ENCODE results near the gene HPGDS. TPM values are rescaled to one million over a fixed set of nuclear protein-coding genes. Genes with fewer than 3 reads are reported as not detected.

The HPGDS gene
- polyA plus RNA-seq, 1 of the 3 experiments (the other 2 are of a cell fraction), result not detected

DNA sequence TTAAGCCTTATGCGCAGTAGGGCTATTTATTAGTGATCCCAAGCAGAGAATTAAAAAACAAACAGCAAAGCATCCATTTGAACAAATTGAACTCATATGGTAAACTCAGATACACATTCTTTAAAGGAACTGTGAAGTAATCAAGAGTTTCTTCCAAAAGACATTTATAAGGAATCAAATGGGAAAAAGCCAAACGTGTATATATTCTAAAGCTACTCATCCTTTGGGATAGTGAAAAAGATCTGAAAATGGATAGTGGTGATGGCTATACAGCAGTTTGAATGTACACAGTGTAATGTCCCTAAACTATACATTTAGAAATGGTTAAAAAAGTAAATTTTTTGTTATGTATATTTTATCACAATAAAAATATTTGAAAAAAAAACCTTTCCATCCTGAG lies 16.6 kb upstream of the HPGDS start:
- H3K79me2 ChIP-seq (ENCODE audit: insufficient read depth), result no peaks in the 10 kb centered on the region
- no peak overlapping the region for H3K9ac ChIP-seq
- H4K20me1 ChIP-seq (ENCODE audit: insufficient read depth), result no peaks in the 10 kb centered on the region
- H3K4me3 ChIP-seq (ENCODE audit: low read depth in 2 of 2, low read length in 1 of 2), result no peak overlapping the region
- ChIA-PET POLR2A (no interaction called here), CTCF (interaction anchor here (0.6 to 1.6 kb wide), 3 partner anchors 18 to 93 kb away, joined by 3 to 5 read pairs (median 3); partner anchors contain the start of gene PDLIM5)
- no peaks in the 10 kb centered on the region for H3K27me3 ChIP-seq (ENCODE audit: insufficient read depth)
- no peaks in the 10 kb centered on the region for H3K9me3 ChIP-seq
- no peaks in the 10 kb centered on the region for H3K9me2 ChIP-seq
- H3K36me3 ChIP-seq (replicated peaks in 1 of 2; ENCODE audit: control insufficient read depth in 1 of 2, insufficient read depth in 2 of 2, low read length in 1 of 2), result no peaks in the 10 kb centered on the region
- no peak for DNase-seq
- H3K4me1 ChIP-seq (ENCODE audit: control insufficient read depth in 1 of 2, insufficient read depth in 2 of 2, low read depth in 1 of 2, low read length in 1 of 2), result peaks cover 10 to 14% of the 10 kb centered on the region in 2 experiments; a peak in 3 of 4 replicates
- WGBS (ENCODE audit: low lambda C conversion rate), result 82% methylated on average over 2 of the region's 2 CpGs
- no peak overlapping the region for H2AFZ ChIP-seq (ENCODE audit: low read depth)
- no peak overlapping the region for H3K27ac ChIP-seq (ENCODE audit: low read depth in 2 of 2, low read length in 1 of 2)
- no peak overlapping the region for H3K4me2 ChIP-seq
- peaks cover 17% of the 10 kb centered on the region for H3F3A ChIP-seq (replicated peaks; ENCODE audit: insufficient read depth)
- TF ChIP-seq GATA2 (CRISPR knock-in tag; IDR thresholded peaks at IDR 0.05), result no peak
- TF ChIP-seq RFX5 (IDR thresholded peaks at IDR 0.05; ENCODE audit: low read length), result no peak
- no peak for TF ChIP-seq GABPA (IDR thresholded peaks at IDR 0.05; ENCODE audit: low read depth)
- no peak for TF ChIP-seq TCF12 (IDR thresholded peaks at IDR 0.05)
- no peak for TF ChIP-seq JUND (IDR thresholded peaks at IDR 0.05)
- TF ChIP-seq TAF1 (IDR thresholded peaks at IDR 0.05; ENCODE audit: borderline replicate concordance, low read depth, low read length), result no peak
- no peak for TF ChIP-seq CHD2 (IDR thresholded peaks at IDR 0.05; ENCODE audit: low read length, partially characterized antibody)
- no peak for TF ChIP-seq SMC3 (IDR thresholded peaks at IDR 0.05; ENCODE audit: low read depth, low read length)
- no peak for TF ChIP-seq MXI1 (IDR thresholded peaks at IDR 0.05; ENCODE audit: low read depth, low read length)
- TF ChIP-seq, protein P1, sequence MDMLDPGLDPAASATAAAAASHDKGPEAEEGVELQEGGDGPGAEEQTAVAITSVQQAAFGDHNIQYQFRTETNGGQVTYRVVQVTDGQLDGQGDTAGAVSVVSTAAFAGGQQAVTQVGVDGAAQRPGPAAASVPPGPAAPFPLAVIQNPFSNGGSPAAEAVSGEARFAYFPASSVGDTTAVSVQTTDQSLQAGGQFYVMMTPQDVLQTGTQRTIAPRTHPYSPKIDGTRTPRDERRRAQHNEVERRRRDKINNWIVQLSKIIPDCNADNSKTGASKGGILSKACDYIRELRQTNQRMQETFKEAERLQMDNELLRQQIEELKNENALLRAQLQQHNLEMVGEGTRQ (IDR thresholded peaks at IDR 0.05; ENCODE audit: borderline replicate concordance, low read depth, low read length), result no peak
- TF ChIP-seq CTCF (IDR thresholded peaks at IDR 0.05), result no peak
- TF ChIP-seq SIN3A (IDR thresholded peaks at IDR 0.05; ENCODE audit: borderline replicate concordance, low read depth, low read length), result no peak
- TF ChIP-seq USF1 (IDR thresholded peaks at IDR 0.05; ENCODE audit: borderline replicate concordance, low read depth), result no peak
- no peak for TF ChIP-seq RXRA (IDR thresholded peaks at IDR 0.05; ENCODE audit: borderline replicate concordance, low read depth)
- no peak for TF ChIP-seq NRF1 (IDR thresholded peaks at IDR 0.05; ENCODE audit: low read depth, low read length)
- TF ChIP-seq ELF1 (IDR thresholded peaks at IDR 0.05), result no peak
- TF ChIP-seq MAX (IDR thresholded peaks at IDR 0.05; ENCODE audit: low read depth), result no peak

All from SK-N-SH (cell line).